Suppressor macrophage treated with lipopolysaccharide for 1 hour (primary cell): ENCODE data around the gene CHKA.

Experiments used
- DNase-seq, 3 donors: peaks; one replicate each; pipeline ENCODE4 v3.0.0-alpha.2; 2020 to 2022

The CHKA gene

GRCh38 chr11:68012843-68013610, 108.2 kb downstream of the CHKA start:
- no peak for DNase-seq

GRCh38 chr11:68012044-68012842, 108.9 kb downstream of the CHKA start:
- DNase-seq, result no peak

DNA sequence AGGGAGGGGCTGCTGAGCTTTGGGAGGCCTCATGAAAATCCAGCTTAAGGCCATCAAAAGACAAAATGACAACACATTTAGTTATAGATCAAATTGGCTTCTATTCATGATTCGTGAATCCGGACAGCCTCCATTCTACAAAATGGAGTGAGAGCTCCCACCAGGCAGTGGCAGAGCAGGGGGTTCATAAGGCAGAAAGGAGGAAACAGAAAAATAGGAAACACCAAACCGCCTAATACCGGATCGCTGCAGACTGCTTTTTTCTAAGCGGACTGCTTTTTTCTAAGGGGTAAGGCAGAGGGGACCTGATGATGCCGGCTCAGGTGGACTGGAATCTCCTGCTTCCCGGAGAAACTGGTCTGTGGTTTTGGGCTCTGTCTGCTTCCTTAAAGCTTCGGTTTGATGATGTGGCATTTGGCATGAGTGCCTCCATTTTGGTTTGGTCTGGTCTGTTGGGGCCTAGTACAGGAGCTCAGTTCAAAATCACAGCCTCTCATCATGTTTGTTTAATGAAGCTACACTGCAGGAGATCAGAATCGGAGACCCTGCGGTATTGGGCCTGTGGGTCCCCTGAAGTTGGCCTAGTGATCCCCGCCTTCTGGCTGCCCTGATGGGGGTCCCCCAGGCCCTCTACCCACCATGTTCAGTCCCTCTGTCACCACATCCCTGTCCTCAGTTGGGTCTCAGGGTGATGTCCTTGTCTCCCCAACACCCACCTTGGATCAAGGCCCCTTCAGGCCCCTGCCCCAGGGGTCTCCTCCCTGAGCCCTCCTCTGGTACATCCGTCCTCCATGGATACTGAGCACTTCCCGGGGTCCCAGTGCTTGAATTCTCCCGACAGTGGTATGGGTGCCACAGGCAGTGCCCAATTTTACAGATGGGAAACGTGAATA, 109.9 kb downstream of the CHKA start:
- peak in 1 of 3 donors; percentile 35 for DNase-seq

DNA sequence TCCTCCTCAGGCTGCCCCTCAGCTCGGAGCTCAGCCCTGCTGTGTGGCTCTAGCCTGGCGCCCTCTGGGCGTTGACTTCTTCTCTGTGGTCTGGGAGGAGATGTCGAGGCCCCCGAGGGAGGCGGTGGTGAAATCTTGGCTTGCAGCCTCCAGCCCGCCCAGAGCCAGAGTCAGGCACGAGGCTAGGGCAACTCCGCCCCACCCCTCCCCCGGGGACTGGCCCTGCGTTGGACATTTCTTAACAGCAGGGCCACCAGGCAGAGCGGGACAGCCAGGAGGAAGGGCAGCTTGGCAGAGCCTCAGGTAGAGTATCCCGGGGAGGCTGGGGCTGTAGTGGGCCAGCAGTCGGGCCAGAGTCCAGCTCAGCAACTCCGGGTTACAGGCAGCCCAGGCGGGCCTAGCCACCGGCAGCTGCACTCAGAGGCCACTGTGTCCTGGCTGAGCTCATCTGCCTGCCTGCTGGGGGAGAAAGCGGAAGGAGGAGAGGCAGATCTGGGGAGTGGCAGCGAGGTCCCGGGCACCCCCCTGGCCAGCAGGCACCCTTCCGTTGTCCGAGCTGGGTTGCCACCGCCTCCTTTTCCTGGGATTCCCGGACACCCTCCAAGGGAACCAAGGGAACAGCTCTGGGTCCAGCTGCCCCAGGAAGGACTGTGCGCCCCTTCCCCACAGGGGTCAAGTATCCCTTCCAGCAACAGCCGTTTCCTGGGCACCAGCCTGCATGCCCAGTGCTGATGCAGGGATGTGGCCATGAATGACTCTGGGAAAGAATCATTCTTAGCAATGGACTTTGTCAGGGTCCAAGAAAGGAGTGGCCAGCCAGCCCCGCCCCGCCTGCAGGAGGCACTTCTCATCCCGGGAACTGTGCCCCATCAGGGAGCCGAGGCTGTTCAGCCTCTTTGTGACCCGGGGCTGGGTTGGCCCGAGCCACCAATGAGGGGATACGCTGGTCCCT, 110.8 kb downstream of the CHKA start, which contains the start of gene ALDH3B1:
Gene ALDH3B1 (plus strand): TSS at position 238 of the 952 bp plus-strand sequence. CDS start 4,971 bp downstream, outside the sequence.
- peak; percentile 90 to 95 (median 92) for DNase-seq

DNA sequence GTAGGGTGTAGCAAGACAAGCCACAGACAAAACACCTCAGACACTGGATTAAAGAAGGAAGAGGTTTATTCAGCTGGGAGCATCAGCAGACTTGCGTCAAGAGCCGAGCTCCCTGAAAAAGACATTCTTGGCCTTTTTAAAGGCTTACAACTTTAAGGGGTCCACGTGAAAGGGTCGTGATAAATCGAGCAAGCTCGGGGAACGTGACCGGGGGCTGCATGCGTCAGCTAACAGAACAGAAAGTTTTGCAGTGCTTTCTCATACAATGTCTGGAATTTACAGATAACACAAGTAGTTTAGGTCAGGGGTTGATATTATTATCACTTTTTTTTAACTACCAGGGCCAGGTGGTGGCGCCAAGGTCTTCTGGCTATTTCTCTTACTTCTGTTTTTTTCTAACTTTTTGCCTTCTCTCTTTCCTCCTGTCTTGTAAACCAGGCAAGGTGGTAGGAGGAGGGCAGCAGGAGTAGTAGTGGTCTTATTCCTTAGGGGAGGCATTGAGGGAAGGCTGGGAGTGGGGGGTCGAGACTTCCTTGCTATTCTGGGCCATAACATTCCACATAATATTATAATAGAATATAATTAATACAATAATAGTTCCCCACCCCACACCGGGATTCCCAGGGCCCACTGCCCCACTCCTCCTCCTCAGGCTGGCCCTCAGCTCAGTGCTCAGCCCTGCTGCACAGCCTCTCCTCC, 111.6 kb downstream of the CHKA start:
- DNase-seq, result peak; percentile 42 to 50 (median 47)

DNA sequence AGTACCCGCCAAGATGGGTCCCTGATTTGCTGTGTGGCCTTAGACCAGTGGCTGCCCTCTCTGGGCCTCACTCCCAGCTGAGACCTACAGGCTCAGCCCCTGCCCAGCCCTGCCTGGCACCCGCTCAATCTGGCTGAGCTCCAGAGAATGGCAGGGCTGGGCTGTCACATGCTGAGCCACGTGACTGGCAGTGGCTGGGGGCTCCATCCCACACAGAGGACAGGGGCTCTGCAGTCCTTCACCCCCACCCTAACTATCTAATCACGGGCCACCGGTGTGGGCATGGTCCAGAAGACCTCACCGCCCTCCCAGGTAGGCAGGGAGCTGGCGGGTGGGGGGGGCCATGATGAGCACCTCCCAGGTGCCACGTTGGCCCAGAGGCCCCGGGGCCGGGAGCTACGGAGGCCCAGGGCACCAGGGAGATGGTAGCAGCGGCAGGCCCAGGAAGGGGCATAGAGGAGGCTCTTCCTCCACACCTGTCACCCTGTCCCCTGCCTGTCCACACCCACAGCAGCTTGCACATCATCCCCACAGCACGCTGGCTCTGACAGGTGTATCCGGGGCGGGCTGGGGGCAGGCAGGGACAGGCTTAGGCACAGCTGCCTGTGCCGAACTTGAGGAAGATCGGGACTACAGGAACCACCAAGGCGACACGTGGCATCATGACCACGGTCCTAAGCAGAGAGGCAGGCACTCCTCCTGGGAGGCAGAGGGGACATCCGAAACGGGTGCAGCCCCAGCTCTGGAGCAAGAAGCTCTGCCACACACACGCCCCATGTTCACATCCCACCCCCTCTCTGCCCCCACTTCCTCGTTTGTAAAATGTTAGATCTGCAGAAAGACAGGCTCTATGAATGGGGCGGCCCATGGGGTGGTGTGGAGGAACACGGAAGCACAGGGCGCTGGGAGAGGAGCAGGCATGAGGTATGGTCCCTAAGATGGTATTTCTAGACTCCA, 112.5 kb downstream of the CHKA start:
- peak; percentile 77 to 87 (median 85) for DNase-seq

- no peak for DNase-seq
These were observed 113.4 kb downstream of the CHKA start for GRCh38 chr11:68007498-68008380.

GRCh38 chr11:68006606-68007166, 114.5 kb downstream of the CHKA start:
- DNase-seq, result no peak

DNA sequence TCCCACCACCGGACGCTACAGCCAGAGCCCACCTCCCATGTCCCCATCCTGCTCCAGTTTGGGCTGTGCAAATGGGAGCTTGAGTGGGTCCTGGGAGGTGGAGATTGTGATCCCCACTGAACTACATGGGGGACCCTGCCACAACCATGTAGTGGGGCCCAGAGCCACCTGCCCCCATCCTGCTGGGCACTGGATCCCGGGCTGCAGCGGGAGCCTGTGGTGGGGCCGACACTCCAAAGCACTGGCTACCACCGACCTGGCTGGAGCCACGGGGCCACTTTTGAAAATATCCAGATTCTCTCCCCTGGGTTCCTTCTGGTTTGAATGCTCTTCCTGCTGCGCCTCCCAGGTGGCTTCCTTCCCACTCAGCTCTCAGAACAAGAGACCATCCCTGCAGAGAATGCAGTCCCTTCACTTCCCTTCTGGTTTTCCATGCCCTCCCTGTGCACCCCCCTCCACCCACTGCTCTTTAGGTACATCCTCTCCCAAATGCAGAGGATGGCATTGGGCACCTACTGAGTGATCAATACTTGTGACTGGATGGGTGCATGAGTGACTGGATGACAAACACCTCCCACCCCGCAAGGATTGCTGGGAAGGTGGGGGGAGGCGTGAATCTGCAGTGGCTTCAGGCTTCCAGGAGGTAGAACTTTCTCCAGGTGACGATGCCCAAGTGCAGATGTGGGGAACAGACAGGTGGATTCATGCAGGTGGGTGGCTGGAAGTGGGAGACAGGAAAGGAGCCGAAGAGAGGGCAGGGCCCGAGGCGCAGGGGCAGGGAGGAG, 116.4 kb downstream of the CHKA start:
- DNase-seq, result no peak

GRCh38 chr11:68003846-68004550, 117.2 kb downstream of the CHKA start, which contains the start of gene UNC93B1:
Gene UNC93B1, minus strand, starts transcription at chr11:68004097. Its CDS starts 54 bp downstream, at chr11:68004043.
- DNase-seq, result peak; percentile 93 to 98 (median 95)

GRCh38 chr11:68002938-68003845, 118.0 kb downstream of the CHKA start:
- peak; percentile 63 to 84 (median 66) for DNase-seq
